HL-60 (cell line): ENCODE results near the gene AVPR1B.

Experiments
- DNase-seq, 2 experiments: peaks; one replicate each; pipeline ENCODE4 v3.0.0-alpha.2; 2010 to 2020; ENCODE audit warnings: low read depth in 1 of 2, low spot score in 1 of 2
- H3K27ac ChIP-seq: fragments of 250-450 bp; sonication (Bioruptor Pico); replicated peaks from 2 replicates; pipeline ENCODE4 v1.5.1; 2020; ENCODE audit warnings: mild to moderate bottlenecking, moderate library complexity
- H3K27me3 ChIP-seq: fragments of 250-450 bp; sonication (Bioruptor Pico); 2 replicates; pipeline ENCODE4 v1.5.1; 2021; ENCODE audit warnings: mild to moderate bottlenecking, moderate library complexity; ENCODE audit not compliant: insufficient read depth, poor library complexity, severe bottlenecking
- H3K4me3 ChIP-seq: replicated peaks from 2 replicates; pipeline ENCODE4 v1.5.1; 2011; ENCODE audit warnings: mild to moderate bottlenecking, control low read depth, low read length; ENCODE audit not compliant: insufficient read depth
- CTCF ChIP-seq: IDR thresholded peaks from one replicate; pipeline ENCODE4 v1.5.1; 2011; ENCODE audit warnings: low read length, control low read depth, inconsistent platforms; ENCODE audit not compliant: insufficient read depth
- GABPA ChIP-seq: IDR thresholded peaks from 2 replicates; pipeline ENCODE4 v1.6.1; 2012; ENCODE audit warnings: low read depth
- POLR2AphosphoS5 ChIP-seq: IDR thresholded peaks from 2 replicates; pipeline ENCODE4 v1.6.1; 2012; ENCODE audit warnings: low read depth
- REST ChIP-seq: IDR thresholded peaks from 2 replicates; pipeline ENCODE4 v1.6.1; 2012; ENCODE audit warnings: low read depth; ENCODE audit not compliant: insufficient replicate concordance
- SPI1 ChIP-seq: IDR thresholded peaks from 2 replicates; pipeline ENCODE4 v1.6.1; 2012; ENCODE audit warnings: low read depth, mild to moderate bottlenecking, borderline replicate concordance

AVPR1B gene

GRCh38 chr1:206116873-206117150 lies 376 bp downstream of the AVPR1B start:
- Histone ChIP-seq H3K27ac (no peak overlapping the region), H3K4me3 (no peak overlapping the region), H3K27me3 (peaks cover 19% of the 10 kb centered on the region)
- TF ChIP-seq REST (no peak), GABPA (no peak), POLR2AphosphoS5 (no peak), CTCF (no peak), SPI1 (no peak)
- DNase-seq = no peak

- DNase-seq = no peak
- peaks cover 19% of the 10 kb centered on the region for H3K27me3 ChIP-seq
Measured at GRCh38 chr1:206116191-206116872, 856 bp downstream of the AVPR1B start.

More at GRCh38 chr1:206116191-206116872, 856 bp downstream of the AVPR1B start:
- Histone ChIP-seq H3K27ac (no peak overlapping the region), H3K4me3 (no peak overlapping the region)
- no peak for TF ChIP-seq REST
- no peak for TF ChIP-seq SPI1
- no peak for TF ChIP-seq GABPA
- TF ChIP-seq POLR2AphosphoS5 = no peak
- no peak for TF ChIP-seq CTCF
